Effector CD4-positive, alpha-beta T cell (primary cell): ENCODE data around the gene PRDM13.
"Not testable (repeated sequence)": the region's sequence is repeated elsewhere in the genome, so short reads cannot be mapped to it uniquely, and the experiment has no call there.

ENCODE experiments used
- DNase-seq: peaks from one replicate; pipeline ENCODE4 v3.0.0-alpha.2; 2020

PRDM13 gene

GRCh38 chr6:99604166-99605073 is 2.2 kb upstream of the PRDM13 start:
- no peak for DNase-seq

GRCh38 chr6:99605074-99605734 is 1.4 kb upstream of the PRDM13 start:
- no peak for DNase-seq

- no peak for DNase-seq
Observed at GRCh38 chr6:99605911-99606655, 550 bp upstream of the PRDM13 start.

- DNase-seq = no peak
Observed at GRCh38 chr6:99607416-99608036, 893 bp downstream of the PRDM13 start.

- DNase-seq = no peak
Observed at GRCh38 chr6:99608059-99608885, 1.6 kb downstream of the PRDM13 start.

- DNase-seq = no peak
Observed at GRCh38 chr6:99608886-99609482, 2.4 kb downstream of the PRDM13 start.

- DNase-seq = no peak
Observed at GRCh38 chr6:99609905-99610489, 3.4 kb downstream of the PRDM13 start.

GRCh38 chr6:99611148-99611547 is 4.5 kb downstream of the PRDM13 start:
- no peak for DNase-seq

GRCh38 chr6:99612551-99613408 is 6.1 kb downstream of the PRDM13 start:
- no peak for DNase-seq

- no peak for DNase-seq
Observed at GRCh38 chr6:99613409-99613704, 6.7 kb downstream of the PRDM13 start.

- no peak for DNase-seq
Observed at GRCh38 chr6:99613705-99614429, 7.2 kb downstream of the PRDM13 start.

GRCh38 chr6:99614430-99615186 is 8.0 kb downstream of the PRDM13 start:
- no peak for DNase-seq

GRCh38 chr6:99617131-99617530 is 10.5 kb downstream of the PRDM13 start:
- DNase-seq = no peak

GRCh38 chr6:99618649-99619408 is 12.2 kb downstream of the PRDM13 start:
- no peak for DNase-seq

- no peak for DNase-seq
Observed at GRCh38 chr6:99619409-99619762, 12.8 kb downstream of the PRDM13 start.

- DNase-seq = not testable (repeated sequence)
Observed at GRCh38 chr6:99622044-99622443, 15.4 kb downstream of the PRDM13 start.

- no peak for DNase-seq
Observed at GRCh38 chr6:99629293-99629692, 22.7 kb downstream of the PRDM13 start.

- no peak for DNase-seq
Observed at GRCh38 chr6:99637629-99638028, 31.0 kb downstream of the PRDM13 start.
